ENCODE data around the gene KLK1. TPM values are rescaled to one million over a fixed set of nuclear protein-coding genes. Genes with fewer than 3 reads are reported as not detected.
"Not testable (repeated sequence)": the region's sequence is repeated elsewhere in the genome, so short reads cannot be mapped to it uniquely, and the experiment has no call there.

Gene KLK1
- total and polyA plus RNA-seq, 4 donors = 0.50 to 2.0 (median 1.3) TPM; not detected in 1

- no peak overlapping the region for H3K27ac ChIP-seq (ENCODE audit: low read depth, low read length)
- H3K9me3 ChIP-seq (ENCODE audit: control insufficient read depth, insufficient read depth, low read length) = no peaks in the 10 kb centered on the region
- peaks cover 6% of the 10 kb centered on the region for H3K4me1 ChIP-seq (ENCODE audit: control insufficient read depth, insufficient read depth, low read length)
- H3K36me3 ChIP-seq (ENCODE audit: control insufficient read depth, insufficient read depth, low read length) = peaks cover 2% of the 10 kb centered on the region
- no peak for DNase-seq (ENCODE audit: low read depth in 4 of 6, low spot score in 6 of 6)
- H3K27me3 ChIP-seq (ENCODE audit: control insufficient read depth, insufficient read depth, low read length) = peaks cover 15% of the 10 kb centered on the region
- H3K4me3 ChIP-seq (ENCODE audit: low read depth, low read length) = no peak overlapping the region
- WGBS (ENCODE audit: insufficient coverage) = 86% methylated on average over 11 of the region's 12 CpGs
Measured at GRCh38 chr19:50785329-50785728, 38.3 kb downstream of the KLK1 start.

DNA sequence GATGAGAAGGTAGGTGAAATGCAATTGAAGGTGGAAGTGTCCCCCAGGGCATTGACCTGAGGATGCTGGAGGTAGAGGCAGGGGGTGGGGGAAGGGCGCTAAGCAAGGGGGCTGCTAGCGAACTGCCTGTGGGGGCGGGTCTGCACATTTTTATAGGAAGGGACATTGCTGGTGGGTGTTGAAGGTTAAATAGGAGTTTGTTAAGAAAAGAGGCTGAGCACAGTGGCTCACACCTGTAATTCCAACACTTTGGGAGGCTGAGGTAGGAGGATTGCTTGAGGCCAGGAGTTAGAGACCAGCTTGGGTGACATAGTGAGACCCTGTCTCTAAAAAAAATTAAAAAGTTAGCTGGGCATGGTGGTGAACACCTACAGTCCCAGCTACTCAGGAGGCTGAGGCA, 38.9 kb downstream of the KLK1 start:
- no peak for DNase-seq (ENCODE audit: low read depth in 4 of 6, low spot score in 6 of 6)
- WGBS (ENCODE audit: insufficient coverage) = 93% methylated on average over 3 of the region's 3 CpGs

GRCh38 chr19:50783848-50784152, 39.8 kb downstream of the KLK1 start:
- 67% methylated on average over 3 of the region's 8 CpGs for WGBS (ENCODE audit: insufficient coverage)
- H3K4me1 ChIP-seq (ENCODE audit: control insufficient read depth, insufficient read depth, low read length); H3K36me3 ChIP-seq (ENCODE audit: control insufficient read depth, insufficient read depth, low read length); DNase-seq (ENCODE audit: low read depth in 4 of 6, low spot score in 6 of 6); H3K4me3 ChIP-seq (ENCODE audit: low read depth, low read length); H3K9me3 ChIP-seq (ENCODE audit: control insufficient read depth, insufficient read depth, low read length); H3K27ac ChIP-seq (ENCODE audit: low read depth, low read length): not testable (repeated sequence)
- H3K27me3 ChIP-seq (ENCODE audit: control insufficient read depth, insufficient read depth, low read length) = peaks cover 30% of the 10 kb centered on the region

More for the DNA sequence above, 38.9 kb downstream of the KLK1 start:
- H3K9me3 ChIP-seq (ENCODE audit: control insufficient read depth, insufficient read depth, low read length) = no peaks in the 10 kb centered on the region
- H3K4me3 ChIP-seq (ENCODE audit: low read depth, low read length) = no peak overlapping the region
- no peaks in the 10 kb centered on the region for H3K36me3 ChIP-seq (ENCODE audit: control insufficient read depth, insufficient read depth, low read length)
- H3K4me1 ChIP-seq (ENCODE audit: control insufficient read depth, insufficient read depth, low read length) = peaks cover 6% of the 10 kb centered on the region
- no peak overlapping the region for H3K27ac ChIP-seq (ENCODE audit: low read depth, low read length)
- H3K27me3 ChIP-seq (ENCODE audit: control insufficient read depth, insufficient read depth, low read length) = peaks cover 21% of the 10 kb centered on the region

GRCh38 chr19:50780753-50781435, 42.7 kb downstream of the KLK1 start:
- 67% methylated on average over 14 of the region's 16 CpGs for WGBS (ENCODE audit: insufficient coverage)
- peaks cover 53% of the 10 kb centered on the region for H3K27me3 ChIP-seq (ENCODE audit: control insufficient read depth, insufficient read depth, low read length)
- no peaks in the 10 kb centered on the region for H3K9me3 ChIP-seq (ENCODE audit: control insufficient read depth, insufficient read depth, low read length)
- DNase-seq (ENCODE audit: low read depth in 4 of 6, low spot score in 6 of 6) = no peak
- H3K27ac ChIP-seq (ENCODE audit: low read depth, low read length) = no peak overlapping the region
- no peak overlapping the region for H3K4me3 ChIP-seq (ENCODE audit: low read depth, low read length)
- H3K4me1 ChIP-seq (ENCODE audit: control insufficient read depth, insufficient read depth, low read length) = peaks cover 14% of the 10 kb centered on the region
- no peaks in the 10 kb centered on the region for H3K36me3 ChIP-seq (ENCODE audit: control insufficient read depth, insufficient read depth, low read length)

DNA sequence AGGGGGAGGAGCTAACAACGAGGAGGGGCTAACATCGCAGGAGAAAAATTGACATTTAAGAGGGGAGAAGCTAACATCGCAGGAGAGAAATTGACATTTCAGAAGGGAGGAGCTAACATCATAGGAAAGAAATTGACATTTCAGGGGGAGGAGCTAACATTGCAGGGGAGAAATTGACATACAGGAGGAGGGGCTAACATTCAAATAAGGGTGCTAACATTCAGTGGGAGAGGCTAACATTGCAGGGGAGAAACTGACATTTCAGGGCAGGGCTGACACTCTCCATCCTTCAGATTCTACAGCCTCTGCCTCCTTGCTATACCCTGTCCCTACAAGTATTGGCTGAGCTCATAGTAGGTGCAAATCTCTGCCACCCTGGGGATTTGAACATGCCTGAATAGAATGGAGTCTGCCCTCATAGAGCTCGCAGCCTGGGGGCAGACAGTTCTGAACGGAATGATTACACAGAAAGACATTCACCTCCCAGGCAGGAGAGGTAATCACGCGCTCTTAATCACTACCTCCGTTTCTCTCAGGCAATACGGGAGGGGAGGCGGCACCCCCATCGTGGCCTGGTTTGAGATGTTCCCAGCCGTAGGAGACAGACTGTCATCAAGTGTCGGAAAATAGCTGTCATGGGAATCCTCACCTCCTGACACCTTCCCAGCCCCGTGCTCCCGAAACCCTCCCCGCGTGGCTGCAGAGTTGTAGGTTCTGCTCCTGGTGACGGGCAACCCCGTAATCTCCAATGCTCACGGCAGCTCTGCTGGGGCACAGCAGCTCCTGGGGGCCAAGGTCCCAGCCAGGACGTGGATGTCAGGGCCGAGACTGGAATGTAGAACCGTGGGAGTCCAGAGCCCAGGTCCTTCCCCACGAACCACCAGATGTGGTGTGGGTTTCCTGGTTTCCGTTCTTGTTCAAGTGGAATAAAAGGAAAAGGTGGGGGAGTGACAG, 43.8 kb downstream of the KLK1 start:
- Histone ChIP-seq H3K4me3 (ENCODE audit: low read depth, low read length) (no peak overlapping the region), H3K4me1 (ENCODE audit: control insufficient read depth, insufficient read depth, low read length) (peaks cover 14% of the 10 kb centered on the region), H3K9me3 (ENCODE audit: control insufficient read depth, insufficient read depth, low read length) (no peaks in the 10 kb centered on the region), H3K27ac (ENCODE audit: low read depth, low read length) (no peak overlapping the region), H3K27me3 (ENCODE audit: control insufficient read depth, insufficient read depth, low read length) (peaks cover 53% of the 10 kb centered on the region), H3K36me3 (ENCODE audit: control insufficient read depth, insufficient read depth, low read length) (no peaks in the 10 kb centered on the region)
- 54% methylated on average over 23 of the region's 25 CpGs for WGBS (ENCODE audit: insufficient coverage)
- no peak for DNase-seq (ENCODE audit: low read depth in 4 of 6, low spot score in 6 of 6)

- H3K9me3 ChIP-seq (ENCODE audit: control insufficient read depth, insufficient read depth, low read length) = no peaks in the 10 kb centered on the region
- no peak overlapping the region for H3K27ac ChIP-seq (ENCODE audit: low read depth, low read length)
- no peaks in the 10 kb centered on the region for H3K36me3 ChIP-seq (ENCODE audit: control insufficient read depth, insufficient read depth, low read length)
- no peak overlapping the region for H3K4me3 ChIP-seq (ENCODE audit: low read depth, low read length)
- DNase-seq (ENCODE audit: low read depth in 4 of 6, low spot score in 6 of 6) = no peak
- WGBS (ENCODE audit: insufficient coverage) = 40% methylated on average over 2 of the region's 7 CpGs
- peaks cover 53% of the 10 kb centered on the region for H3K27me3 ChIP-seq (ENCODE audit: control insufficient read depth, insufficient read depth, low read length)
- peaks cover 14% of the 10 kb centered on the region for H3K4me1 ChIP-seq (ENCODE audit: control insufficient read depth, insufficient read depth, low read length)
Measured at GRCh38 chr19:50778906-50779430, 44.6 kb downstream of the KLK1 start.

DNA sequence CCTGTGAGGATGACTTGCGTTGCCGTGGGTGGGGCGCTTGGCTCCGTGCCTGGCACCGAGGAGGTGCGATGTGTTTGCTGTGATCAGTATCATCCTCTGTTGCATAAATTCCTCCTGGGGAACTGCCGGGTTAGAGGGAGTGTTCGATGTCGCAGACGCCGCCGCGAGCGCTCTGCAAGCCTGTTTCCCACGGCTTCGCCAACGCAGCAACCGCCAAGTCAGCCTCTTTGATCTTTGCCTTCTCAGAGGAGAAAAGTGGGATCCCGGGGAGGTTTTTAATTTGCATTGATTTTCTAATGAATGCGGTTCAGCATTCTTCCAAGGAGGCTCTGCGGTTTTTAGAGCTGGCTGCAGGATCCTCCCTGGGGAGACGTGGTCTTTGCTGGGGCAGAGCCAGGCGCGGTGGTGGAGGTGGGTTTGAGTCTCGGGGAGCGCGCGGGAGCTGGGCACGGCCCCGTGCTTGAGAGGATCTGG, 45.7 kb downstream of the KLK1 start:
- H3K4me1 ChIP-seq (ENCODE audit: control insufficient read depth, insufficient read depth, low read length) = peaks cover 9% of the 10 kb centered on the region
- peak in 2 of 6 donors; percentile 31 to 62 for DNase-seq (ENCODE audit: low read depth in 4 of 6, low spot score in 6 of 6)
- no peak overlapping the region for H3K4me3 ChIP-seq (ENCODE audit: low read depth, low read length)
- WGBS (ENCODE audit: insufficient coverage) = 0% methylated on average over 30 of the region's 30 CpGs
- H3K36me3 ChIP-seq (ENCODE audit: control insufficient read depth, insufficient read depth, low read length) = no peaks in the 10 kb centered on the region
- peaks cover 53% of the 10 kb centered on the region for H3K27me3 ChIP-seq (ENCODE audit: control insufficient read depth, insufficient read depth, low read length)
- no peaks in the 10 kb centered on the region for H3K9me3 ChIP-seq (ENCODE audit: control insufficient read depth, insufficient read depth, low read length)
- H3K27ac ChIP-seq (ENCODE audit: low read depth, low read length) = no peak overlapping the region

GRCh38 chr19:50777261-50777660, 46.3 kb downstream of the KLK1 start:
- Histone ChIP-seq H3K27me3 (ENCODE audit: control insufficient read depth, insufficient read depth, low read length) (peaks cover 49% of the 10 kb centered on the region), H3K4me1 (ENCODE audit: control insufficient read depth, insufficient read depth, low read length) (peaks cover 9% of the 10 kb centered on the region), H3K36me3 (ENCODE audit: control insufficient read depth, insufficient read depth, low read length) (no peaks in the 10 kb centered on the region), H3K27ac (ENCODE audit: low read depth, low read length) (no peak overlapping the region), H3K4me3 (ENCODE audit: low read depth, low read length) (no peak overlapping the region), H3K9me3 (ENCODE audit: control insufficient read depth, insufficient read depth, low read length) (no peaks in the 10 kb centered on the region)
- WGBS (ENCODE audit: insufficient coverage) = 86% methylated on average over 1 of the region's 4 CpGs
- no peak for DNase-seq (ENCODE audit: low read depth in 4 of 6, low spot score in 6 of 6)

DNA sequence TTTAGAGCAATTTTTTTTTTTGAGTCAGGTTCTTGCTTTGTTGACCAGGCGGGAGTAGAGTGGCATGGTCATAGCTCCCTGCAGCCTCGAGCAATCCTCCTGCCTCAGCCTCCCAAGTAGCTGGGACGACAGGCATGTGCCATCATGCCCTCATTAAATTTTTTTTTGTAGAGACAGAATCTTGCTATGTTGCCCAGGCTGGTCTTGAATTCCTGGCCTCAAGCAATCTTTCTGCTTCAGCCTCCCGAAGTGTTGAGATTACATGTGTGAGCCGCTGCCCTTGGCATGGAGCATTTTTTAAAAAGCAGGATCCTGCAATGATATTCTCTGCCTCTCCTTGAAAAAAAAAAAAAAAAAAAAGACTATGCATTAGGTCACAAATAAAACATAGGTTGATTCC, 47.5 kb downstream of the KLK1 start:
- WGBS (ENCODE audit: insufficient coverage) = 44% methylated on average over 1 of the region's 5 CpGs
- H3K27me3 ChIP-seq (ENCODE audit: control insufficient read depth, insufficient read depth, low read length) = peaks cover 46% of the 10 kb centered on the region

More for the DNA sequence above, 47.5 kb downstream of the KLK1 start:
- H3K27ac ChIP-seq (ENCODE audit: low read depth, low read length) = no peak overlapping the region
- DNase-seq (ENCODE audit: low read depth in 4 of 6, low spot score in 6 of 6) = no peak
- H3K9me3 ChIP-seq (ENCODE audit: control insufficient read depth, insufficient read depth, low read length) = no peaks in the 10 kb centered on the region
- no peak overlapping the region for H3K4me3 ChIP-seq (ENCODE audit: low read depth, low read length)
- H3K4me1 ChIP-seq (ENCODE audit: control insufficient read depth, insufficient read depth, low read length) = peaks cover 9% of the 10 kb centered on the region
- no peaks in the 10 kb centered on the region for H3K36me3 ChIP-seq (ENCODE audit: control insufficient read depth, insufficient read depth, low read length)
